Panc1 (cell line): ENCODE data around the gene COL13A1.

ENCODE experiments used
- CTCF ChIP-seq: fragments of 450-650 bp; IDR thresholded peaks from 2 replicates; pipeline ENCODE4 v1.5.1; 2017; ENCODE audit warnings: mild to moderate bottlenecking
- REST ChIP-seq, 2 experiments: IDR thresholded peaks; 2 replicates each; pipeline ENCODE4 v1.6.1; 2011 to 2012; ENCODE audit warnings: low read depth in 2 of 2, control low read depth in 1 of 2, low read length in 1 of 2, mild to moderate bottlenecking in 1 of 2, moderate library complexity in 1 of 2; ENCODE audit not compliant: insufficient read depth in 1 of 2

GRCh38 chr10:69766161-69766910 lies 35.4 kb upstream of the COL13A1 start:
- TF ChIP-seq REST (IDR thresholded peaks at IDR 0.05; ENCODE audit: insufficient read depth in 1 of 2, low read depth in 2 of 2, low read length in 1 of 2) (no peak), CTCF (no peak)
